ACC112 (cell line): ENCODE data around the gene PLAAT3.
A peak's percentile ranks its signal among the peaks of the same experiment; 100 is the strongest.
"Not testable (repeated sequence)": the region's sequence is repeated elsewhere in the genome, so short reads cannot be mapped to it uniquely, and the experiment has no call there.

Source experiments
- H2AFZ ChIP-seq: fragments of 200-600 bp; sonication (generic); one replicate; pipeline ENCODE4 v1.6.0; 2017; ENCODE audit warnings: antibody characterized with exemption, low read length; ENCODE audit not compliant: unreplicated experiment
- H3K27ac ChIP-seq: fragments of 200-600 bp; sonication (generic); 2 replicates; pipeline ENCODE4 v1.5.1; 2014; ENCODE audit warnings: low read depth, mild to moderate bottlenecking, antibody characterized with exemption, low read length, moderate library complexity
- H3K27me3 ChIP-seq: fragments of 200-600 bp; sonication (generic); 2 replicates; pipeline ENCODE4 v1.6.1; 2014; ENCODE audit warnings: mild to moderate bottlenecking, antibody characterized with exemption, low read length, moderate library complexity, mixed read lengths; ENCODE audit not compliant: insufficient read depth
- H3K36me3 ChIP-seq: fragments of 200-600 bp; sonication (generic); 2 replicates; pipeline ENCODE4 v1.6.1; 2016; ENCODE audit warnings: mild to moderate bottlenecking, antibody characterized with exemption, low read length, moderate library complexity, mixed read lengths; ENCODE audit not compliant: insufficient read depth
- H3K4me1 ChIP-seq: fragments of 200-600 bp; sonication (generic); one replicate; pipeline ENCODE4 v1.6.1; 2016; ENCODE audit warnings: low read length, mixed read lengths; ENCODE audit not compliant: insufficient read depth, unreplicated experiment, control insufficient read depth
- H3K4me3 ChIP-seq: fragments of 200-600 bp; sonication (generic); 2 replicates; pipeline ENCODE4 v1.5.1; 2014; ENCODE audit warnings: mild to moderate bottlenecking, low read depth, low read length
- H3K79me2 ChIP-seq: fragments of 200-600 bp; sonication (generic); one replicate; pipeline ENCODE4 v1.6.0; 2016; ENCODE audit warnings: low read length; ENCODE audit not compliant: control insufficient read depth, unreplicated experiment, insufficient read depth

PLAAT3 gene

DNA sequence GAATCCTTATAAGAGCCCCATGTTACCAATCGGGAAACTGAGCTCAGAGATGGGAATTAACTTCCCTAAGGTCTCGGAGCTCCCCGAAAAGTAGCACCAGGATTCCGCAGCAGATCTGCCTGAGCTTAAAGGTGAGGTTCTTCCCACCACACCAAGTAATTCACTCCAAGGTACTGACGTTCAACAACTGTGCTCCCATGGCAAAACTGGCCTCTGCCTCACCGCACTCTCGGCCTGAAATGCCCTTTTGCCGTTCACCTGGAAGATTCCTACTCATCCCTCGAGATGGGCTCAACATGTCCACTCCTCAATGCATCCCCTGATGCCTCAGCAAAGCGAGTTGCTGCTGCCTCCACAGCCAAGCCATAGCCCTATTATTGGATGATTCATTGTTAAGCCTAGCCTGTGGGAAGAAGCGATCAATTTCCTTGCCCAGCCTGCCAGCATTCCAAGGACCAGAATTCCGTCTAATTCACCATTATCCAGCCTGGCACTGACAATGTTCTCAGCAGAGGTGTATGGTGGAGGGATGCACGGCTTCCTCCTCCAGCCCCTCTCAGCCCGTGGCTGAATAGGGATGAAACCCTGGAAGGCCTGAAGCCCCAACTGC is 4.2 kb downstream of the PLAAT3 start:
- peak overlapping the region; percentile 88 for H3K27ac ChIP-seq
- H3K36me3 ChIP-seq: no peaks in the 10 kb centered on the region
- peaks cover 30% of the 10 kb centered on the region for H3K79me2 ChIP-seq
- peaks cover 45% of the 10 kb centered on the region for H3K4me1 ChIP-seq
- H2AFZ ChIP-seq: no peak overlapping the region
- peak overlapping the region; percentile 23; the same call in 1 of the 2 replicates for H3K4me3 ChIP-seq
- no peaks in the 10 kb centered on the region for H3K27me3 ChIP-seq

DNA sequence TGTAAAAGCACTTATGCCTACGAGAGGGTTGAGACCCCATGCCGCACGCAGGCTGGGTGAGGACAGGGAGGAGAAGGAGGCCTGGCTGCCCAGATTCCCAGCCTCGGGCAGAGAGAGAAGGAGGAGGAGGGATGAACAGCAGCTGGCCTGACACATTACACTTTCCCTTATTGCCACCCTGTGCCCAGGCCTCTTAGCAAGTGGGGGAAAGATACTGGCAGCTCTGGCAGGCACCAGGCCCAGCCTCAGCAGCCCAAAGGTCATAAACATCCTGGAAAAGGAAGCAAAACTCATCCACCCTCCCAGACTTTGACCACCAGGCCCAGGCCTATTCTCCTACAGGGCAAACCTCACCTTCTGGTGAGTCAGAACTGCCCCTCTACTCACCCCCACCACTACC is 4.7 kb downstream of the PLAAT3 start:
- peaks cover 30% of the 10 kb centered on the region for H3K79me2 ChIP-seq
- peaks cover 45% of the 10 kb centered on the region for H3K4me1 ChIP-seq
- H3K4me3 ChIP-seq: peak overlapping the region; percentile 36; the same call in 1 of the 2 replicates
- peak overlapping the region; percentile 88 for H3K27ac ChIP-seq
- no peaks in the 10 kb centered on the region for H3K27me3 ChIP-seq
- H2AFZ ChIP-seq: no peak overlapping the region
- H3K36me3 ChIP-seq: no peaks in the 10 kb centered on the region

DNA sequence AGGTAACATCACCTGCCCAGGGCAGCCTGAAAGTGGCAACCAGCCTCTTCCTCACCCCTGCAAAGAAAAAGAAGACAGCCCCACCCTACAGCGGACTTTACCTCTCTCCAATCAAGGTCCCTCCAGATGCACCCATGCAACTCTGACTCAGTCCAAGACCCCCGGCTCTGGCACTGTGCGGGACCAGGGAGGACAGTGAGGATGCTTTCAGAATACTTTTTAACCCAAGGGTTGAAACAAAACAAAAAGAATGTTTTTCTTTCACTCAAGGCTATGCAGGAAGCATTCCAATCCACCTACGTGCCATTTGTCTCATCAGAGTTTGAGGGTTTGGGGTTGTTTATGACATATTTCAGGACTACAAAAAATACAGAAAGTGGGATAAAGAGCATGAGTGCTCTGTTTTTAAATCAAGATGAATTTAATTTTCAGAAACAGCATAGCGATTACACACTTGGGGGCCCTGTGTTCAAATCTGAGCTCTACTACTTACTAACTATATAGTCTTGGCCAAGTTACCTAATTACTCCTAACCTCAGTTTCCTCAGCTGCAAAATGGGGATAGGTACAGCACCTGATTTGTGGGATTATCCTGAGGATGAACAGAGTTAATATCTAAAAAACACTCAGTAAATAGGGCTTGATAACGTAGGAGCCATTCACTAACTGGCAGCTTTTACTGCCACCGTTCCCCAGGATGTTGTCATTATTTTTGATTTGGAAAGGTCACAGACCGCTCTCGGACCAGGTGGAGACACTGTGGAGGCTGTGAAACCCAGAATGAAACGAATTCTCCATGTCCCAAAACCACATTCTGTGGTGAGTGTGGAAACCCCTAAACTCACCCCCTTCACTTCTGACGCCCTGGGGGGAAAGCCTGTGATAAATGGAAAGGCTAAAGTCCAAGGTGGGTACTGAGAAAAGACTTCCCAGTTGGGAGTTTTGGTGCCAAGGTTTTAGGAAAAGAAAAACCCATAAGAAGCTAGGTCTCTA is 5.6 kb downstream of the PLAAT3 start:
- Histone ChIP-seq H3K4me1 (peaks cover 47% of the 10 kb centered on the region), H2AFZ (no peak overlapping the region), H3K27ac (peak overlapping the region; percentile 88), H3K4me3 (peak overlapping the region; percentile 36; the same call in 1 of the 2 replicates), H3K36me3 (no peaks in the 10 kb centered on the region), H3K27me3 (no peaks in the 10 kb centered on the region), H3K79me2 (peaks cover 30% of the 10 kb centered on the region)

DNA sequence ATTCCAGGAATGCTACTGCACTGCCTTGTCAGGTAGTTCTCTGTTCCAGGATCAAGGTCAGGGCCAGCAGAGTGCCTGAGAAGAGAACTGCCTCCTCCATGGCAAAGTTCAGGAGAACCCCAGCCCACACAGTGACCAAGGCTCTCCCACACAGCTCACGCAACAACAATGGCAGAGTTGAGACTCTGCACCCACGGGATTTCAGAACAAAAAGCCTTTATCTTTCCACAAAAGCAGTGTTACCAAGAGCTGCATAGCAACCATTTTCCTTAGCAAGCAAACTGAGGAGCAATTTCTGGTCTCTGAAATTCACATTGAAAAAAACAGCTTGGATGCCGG is 11.1 kb downstream of the PLAAT3 start:
- no peak overlapping the region for H3K4me3 ChIP-seq
- no peaks in the 10 kb centered on the region for H3K36me3 ChIP-seq
- H3K27me3 ChIP-seq: no peaks in the 10 kb centered on the region
- peaks cover 33% of the 10 kb centered on the region for H3K4me1 ChIP-seq
- H2AFZ ChIP-seq: no peak overlapping the region
- H3K27ac ChIP-seq: 0 out of 2 replicates have a peak overlapping the region, but pooled peaks have one; percentile 26
- peaks cover 17% of the 10 kb centered on the region for H3K79me2 ChIP-seq

DNA sequence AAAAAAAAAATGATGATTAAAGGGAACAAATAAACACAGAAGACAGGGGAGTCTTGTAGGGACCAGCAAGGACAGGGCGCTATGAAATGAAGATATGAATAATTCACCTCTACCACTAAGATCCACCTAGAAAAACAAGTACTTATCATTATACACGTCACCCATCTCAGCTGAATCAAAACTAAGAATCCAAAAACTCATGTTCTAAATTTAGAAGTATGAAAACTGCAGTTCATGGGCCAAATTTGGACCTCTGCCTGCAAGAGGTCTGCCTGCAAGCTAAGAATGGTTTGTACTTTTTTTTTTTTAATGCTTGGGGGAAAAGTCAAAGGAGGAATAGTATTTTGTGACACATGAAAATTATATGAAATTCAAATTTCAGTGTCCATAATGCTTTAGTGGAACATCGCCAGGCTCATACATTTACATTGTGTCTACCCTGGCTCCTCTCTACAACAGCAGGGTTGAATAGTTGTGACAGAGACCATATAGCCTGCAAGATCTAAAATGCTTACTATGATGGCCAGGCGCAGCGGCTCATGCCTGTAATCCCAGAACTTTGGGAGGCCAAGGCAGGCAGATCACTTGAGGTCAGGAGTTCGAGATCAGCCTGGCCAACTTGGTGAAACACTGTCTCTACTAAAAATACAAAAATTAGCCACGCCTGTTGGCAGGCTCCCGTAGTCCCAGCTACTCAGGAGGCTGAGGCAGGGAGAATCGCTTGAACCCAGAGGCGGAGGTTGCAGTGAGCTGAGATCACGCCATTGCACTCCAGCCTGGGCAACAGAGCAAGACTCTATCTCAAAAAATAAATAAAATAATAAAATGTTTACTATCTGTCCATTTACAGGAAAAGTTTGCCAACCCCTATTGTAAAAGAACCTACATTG is 11.7 kb downstream of the PLAAT3 start:
- H2AFZ ChIP-seq, H3K36me3 ChIP-seq, H3K27me3 ChIP-seq, H3K4me3 ChIP-seq: not testable (repeated sequence)
- peaks cover 32% of the 10 kb centered on the region for H3K4me1 ChIP-seq
- H3K79me2 ChIP-seq: peaks cover 15% of the 10 kb centered on the region
- peak overlapping the region; percentile 51; the same call in 1 of the 2 replicates for H3K27ac ChIP-seq

DNA sequence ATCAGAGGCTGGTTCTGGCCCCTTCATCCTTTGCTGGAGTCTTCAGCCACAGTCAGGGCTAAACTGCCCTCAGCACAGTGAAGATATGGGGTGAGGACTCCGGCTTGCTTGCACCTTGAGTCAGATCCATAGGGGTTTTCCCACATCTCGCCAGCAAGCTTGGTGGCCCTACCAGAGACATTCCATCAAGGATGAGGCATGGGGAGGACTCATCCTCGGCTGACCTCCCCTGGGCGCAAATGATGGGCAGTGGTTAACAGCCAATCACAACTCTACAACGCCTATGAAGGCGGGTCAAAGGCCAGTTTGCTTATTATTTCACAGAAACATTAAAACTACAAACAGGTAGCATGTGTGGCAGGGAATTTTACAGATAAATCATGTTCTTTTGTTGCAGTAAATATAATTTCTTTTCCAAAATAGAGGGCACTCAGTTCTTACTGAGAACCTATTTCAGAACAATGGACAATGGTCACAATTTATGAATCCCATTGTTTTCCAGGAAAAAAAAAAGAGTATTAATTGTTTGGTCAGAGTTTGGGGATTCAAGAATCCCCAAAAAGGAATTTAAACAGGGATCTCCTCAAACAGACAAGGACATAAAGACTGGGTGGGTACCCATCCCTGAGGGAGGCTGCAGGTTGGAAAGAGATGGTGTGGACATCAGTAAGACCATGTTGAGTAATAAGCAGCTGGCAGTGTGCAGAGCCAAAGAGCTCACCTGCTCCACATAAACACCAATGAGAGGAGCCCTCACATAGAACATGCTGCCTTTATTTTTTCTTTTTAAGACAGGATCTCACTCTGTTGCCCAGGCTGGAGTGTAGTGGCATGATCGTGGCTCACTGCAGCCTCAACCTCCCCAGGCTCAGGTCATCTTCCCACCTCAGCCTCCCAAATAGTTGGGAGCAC is 14.8 kb downstream of the PLAAT3 start:
- Histone ChIP-seq H2AFZ (no peak overlapping the region), H3K4me1 (peaks cover 35% of the 10 kb centered on the region), H3K4me3 (no peak overlapping the region), H3K27ac (peak overlapping the region; percentile 69; the same call in 1 of the 2 replicates), H3K79me2 (peaks cover 7% of the 10 kb centered on the region), H3K36me3 (no peaks in the 10 kb centered on the region; the same call in 1 of the 2 replicates), H3K27me3 (no peaks in the 10 kb centered on the region)

DNA sequence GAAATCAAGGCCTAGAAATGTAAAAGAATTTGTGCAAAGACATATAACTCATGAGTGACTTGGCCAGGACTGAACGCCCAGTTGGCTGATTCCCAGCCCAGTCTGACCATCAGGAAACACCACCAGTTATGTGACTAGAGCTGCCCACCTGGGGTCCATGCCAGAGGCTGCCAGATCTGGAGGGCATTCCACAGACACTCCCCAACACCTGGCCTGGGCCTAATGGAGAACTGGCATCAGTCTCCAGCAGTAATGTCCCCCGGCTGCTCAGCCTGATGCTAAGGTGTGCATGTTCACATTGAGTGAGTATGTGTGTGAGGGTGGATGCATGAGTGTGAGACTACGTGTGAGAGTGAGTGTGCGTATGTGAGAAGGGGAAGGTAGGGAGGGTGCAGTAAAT is 15.7 kb downstream of the PLAAT3 start:
- peak overlapping the region; percentile 49; the same call in 1 of the 2 replicates for H3K27ac ChIP-seq
- H2AFZ ChIP-seq: no peak overlapping the region
- H3K79me2 ChIP-seq: peaks cover 7% of the 10 kb centered on the region
- H3K4me3 ChIP-seq: no peak overlapping the region
- peaks cover 33% of the 10 kb centered on the region for H3K4me1 ChIP-seq
- no peaks in the 10 kb centered on the region; the same call in 1 of the 2 replicates for H3K36me3 ChIP-seq
- H3K27me3 ChIP-seq: no peaks in the 10 kb centered on the region

DNA sequence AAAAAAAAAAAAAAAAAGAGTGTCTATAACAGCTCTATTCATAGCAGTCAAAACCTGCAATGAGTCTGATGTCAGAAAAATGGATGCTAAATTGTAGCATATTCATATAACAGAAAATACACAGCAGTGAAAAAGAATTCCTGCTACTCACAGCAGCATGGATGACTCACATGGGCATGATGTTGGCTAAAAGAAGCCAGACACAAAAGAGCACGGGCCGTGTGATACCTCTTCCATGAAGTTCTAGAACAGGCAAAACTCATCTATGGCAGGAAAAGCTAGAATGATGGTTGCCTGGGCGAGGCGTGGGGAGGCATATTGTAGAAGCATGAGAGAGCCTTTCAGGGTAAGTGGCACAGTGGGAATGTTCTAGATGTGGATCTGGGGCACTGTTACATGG is 18.9 kb downstream of the PLAAT3 start:
- H3K27me3 ChIP-seq: no peaks in the 10 kb centered on the region
- H3K4me1 ChIP-seq: peaks cover 19% of the 10 kb centered on the region
- H3K27ac ChIP-seq: no peak overlapping the region
- no peak overlapping the region for H3K4me3 ChIP-seq
- H3K36me3 ChIP-seq: peaks cover 2% of the 10 kb centered on the region; the same call in 1 of the 2 replicates
- no peak overlapping the region for H2AFZ ChIP-seq
- H3K79me2 ChIP-seq: peaks cover 5% of the 10 kb centered on the region

DNA sequence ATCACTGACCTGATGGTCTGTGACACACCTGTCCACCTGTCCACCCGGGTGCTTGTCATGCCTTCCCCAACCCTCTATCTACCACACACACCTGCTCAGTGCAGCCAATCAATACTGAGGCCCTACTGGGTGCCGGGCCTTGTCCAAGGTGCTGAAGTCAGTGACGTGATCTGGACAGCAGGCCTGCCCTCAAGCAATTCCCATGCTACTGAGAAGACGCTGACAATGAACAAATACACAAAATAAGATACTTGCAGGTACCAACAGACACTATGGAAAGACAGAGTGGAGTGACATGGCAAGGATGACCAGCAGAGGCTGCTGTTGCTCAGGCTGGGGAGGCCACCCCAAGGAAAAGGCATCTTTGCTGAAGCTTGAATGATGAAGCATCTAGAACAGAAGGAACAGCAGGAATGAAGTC is 21.2 kb downstream of the PLAAT3 start:
- Histone ChIP-seq H3K27me3 (no peaks in the 10 kb centered on the region), H3K36me3 (peaks cover 2% of the 10 kb centered on the region; the same call in 1 of the 2 replicates), H3K4me1 (peaks cover 3% of the 10 kb centered on the region), H3K79me2 (no peaks in the 10 kb centered on the region), H3K4me3 (no peak overlapping the region), H3K27ac (no peak overlapping the region), H2AFZ (no peak overlapping the region)
